Activated gamma-delta T cell treated with Interleukin-2 at 50 U/mL for 16 hours (primary cell): ENCODE results near the gene KIDINS220.

Experiments
- DNase-seq: peaks from one replicate; pipeline ENCODE4 v3.0.0-alpha.2; 2020

Gene KIDINS220

GRCh38 chr2:8850845-8851487, 13.6 kb upstream of the KIDINS220 start:
- DNase-seq: no peak

- DNase-seq: no peak
These were observed 11.9 kb upstream of the KIDINS220 start for GRCh38 chr2:8849327-8849726.

- DNase-seq: no peak
These were observed 11.1 kb upstream of the KIDINS220 start for GRCh38 chr2:8848328-8849100.

- no peak for DNase-seq
These were observed 10.0 kb upstream of the KIDINS220 start for GRCh38 chr2:8847400-8847799.

- DNase-seq: no peak
These were observed 4.5 kb upstream of the KIDINS220 start for GRCh38 chr2:8841932-8842331.

GRCh38 chr2:8840475-8841091, 3.2 kb upstream of the KIDINS220 start:
- no peak for DNase-seq

GRCh38 chr2:8839189-8839965, 2.0 kb upstream of the KIDINS220 start:
- DNase-seq: no peak

- no peak for DNase-seq
These were observed 355 bp upstream of the KIDINS220 start for GRCh38 chr2:8837795-8838140.

- no peak for DNase-seq
These were observed 2.1 kb downstream of the KIDINS220 start for GRCh38 chr2:8835279-8835678.

GRCh38 chr2:8833853-8834252, 3.6 kb downstream of the KIDINS220 start:
- DNase-seq: no peak

GRCh38 chr2:8831516-8831915, 5.9 kb downstream of the KIDINS220 start:
- DNase-seq: no peak

- no peak for DNase-seq
These were observed 9.7 kb downstream of the KIDINS220 start for GRCh38 chr2:8827729-8828128.

- DNase-seq: no peak
These were observed 15.2 kb downstream of the KIDINS220 start for GRCh38 chr2:8822218-8822617.

GRCh38 chr2:8821276-8822217, 15.9 kb downstream of the KIDINS220 start:
- no peak for DNase-seq

GRCh38 chr2:8819948-8820347, 17.5 kb downstream of the KIDINS220 start:
- DNase-seq: no peak

GRCh38 chr2:8819194-8819593, 18.2 kb downstream of the KIDINS220 start:
- no peak for DNase-seq

GRCh38 chr2:8817221-8817620, 20.2 kb downstream of the KIDINS220 start:
- DNase-seq: no peak

GRCh38 chr2:8806885-8807704, 30.3 kb downstream of the KIDINS220 start:
- no peak for DNase-seq

GRCh38 chr2:8805278-8806210, 31.9 kb downstream of the KIDINS220 start:
- DNase-seq: no peak
